Endothelial cell of umbilical vein (primary cell): ENCODE data around the gene DPH7.

Experiments used
- EZH2 ChIP-seq: IDR thresholded peaks from 2 replicates; pipeline ENCODE4 v1.6.1; 2012; ENCODE audit warnings: borderline replicate concordance, low read depth, mild to moderate bottlenecking, moderate library complexity, low read length, inconsistent platforms; ENCODE audit not compliant: severe bottlenecking
- POLR2AphosphoS5 ChIP-seq: IDR thresholded peaks from 2 replicates; pipeline ENCODE4 v1.6.1; 2012; ENCODE audit warnings: low read depth, mild to moderate bottlenecking, control low read depth, low read length, moderate library complexity; ENCODE audit not compliant: insufficient read depth
- TF ChIP-seq, protein P1 (sequence below), 2 donors: IDR thresholded peaks; 1 replicate in 1 of 2; 2 replicates in 1 of 2; pipeline ENCODE4 v1.5.1; 2011; ENCODE audit warnings: low read length in 2 of 2, mild to moderate bottlenecking in 2 of 2, moderate library complexity in 2 of 2, control low read depth in 1 of 2, inconsistent platforms in 1 of 2, low read depth in 1 of 2; ENCODE audit not compliant: insufficient read depth in 1 of 2; ENCODE audit errors: extremely low read depth in 1 of 2

DNA sequence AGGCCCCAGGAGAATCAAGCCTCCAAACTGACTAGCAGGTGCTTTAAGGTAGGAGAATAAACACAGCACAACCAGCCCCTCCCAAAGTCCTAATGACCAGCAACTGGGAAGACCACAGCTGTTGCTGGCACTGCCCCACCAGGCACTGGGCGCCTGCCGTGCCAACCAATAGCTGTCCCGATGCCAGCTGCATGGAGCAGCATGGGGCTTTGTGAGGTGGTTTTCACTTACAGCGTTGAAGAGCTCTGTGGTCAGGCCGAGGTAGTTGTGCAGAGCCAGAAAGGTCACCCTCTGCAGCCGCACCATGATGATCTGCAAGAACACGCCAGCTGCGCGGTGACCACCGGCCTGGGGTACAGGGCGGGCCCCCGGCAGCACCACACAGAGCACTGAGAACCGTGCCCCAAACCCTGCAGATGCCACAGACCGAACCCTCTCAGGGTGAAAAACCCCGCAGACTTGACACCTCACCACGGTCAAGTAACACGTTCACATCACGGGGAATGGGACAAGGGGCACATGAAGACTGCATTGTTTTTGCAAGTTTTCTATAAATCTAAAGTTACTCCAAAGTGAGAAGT is 57.2 kb downstream of the DPH7 start:
- TF ChIP-seq EZH2 (no peak), POLR2AphosphoS5 (no peak)
- TF ChIP-seq, protein P1, sequence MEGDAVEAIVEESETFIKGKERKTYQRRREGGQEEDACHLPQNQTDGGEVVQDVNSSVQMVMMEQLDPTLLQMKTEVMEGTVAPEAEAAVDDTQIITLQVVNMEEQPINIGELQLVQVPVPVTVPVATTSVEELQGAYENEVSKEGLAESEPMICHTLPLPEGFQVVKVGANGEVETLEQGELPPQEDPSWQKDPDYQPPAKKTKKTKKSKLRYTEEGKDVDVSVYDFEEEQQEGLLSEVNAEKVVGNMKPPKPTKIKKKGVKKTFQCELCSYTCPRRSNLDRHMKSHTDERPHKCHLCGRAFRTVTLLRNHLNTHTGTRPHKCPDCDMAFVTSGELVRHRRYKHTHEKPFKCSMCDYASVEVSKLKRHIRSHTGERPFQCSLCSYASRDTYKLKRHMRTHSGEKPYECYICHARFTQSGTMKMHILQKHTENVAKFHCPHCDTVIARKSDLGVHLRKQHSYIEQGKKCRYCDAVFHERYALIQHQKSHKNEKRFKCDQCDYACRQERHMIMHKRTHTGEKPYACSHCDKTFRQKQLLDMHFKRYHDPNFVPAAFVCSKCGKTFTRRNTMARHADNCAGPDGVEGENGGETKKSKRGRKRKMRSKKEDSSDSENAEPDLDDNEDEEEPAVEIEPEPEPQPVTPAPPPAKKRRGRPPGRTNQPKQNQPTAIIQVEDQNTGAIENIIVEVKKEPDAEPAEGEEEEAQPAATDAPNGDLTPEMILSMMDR (IDR thresholded peaks at IDR 0.05; ENCODE audit: extremely low read depth in 1 of 2, insufficient read depth in 1 of 2, low read depth in 1 of 2, low read length in 2 of 2): no peak
